Central memory CD8-positive, alpha-beta T cell (primary cell): ENCODE data around the gene DTNBP1.
A peak's percentile ranks its signal among the peaks of the same experiment; 100 is the strongest.

Experiments
- ATAC-seq: fragments of 150-1000 bp; cut with Tn5 transposase; replicated peaks from 2 replicates; pipeline ENCODE4 v1.10.0; 2022; ENCODE audit warnings: mild to moderate bottlenecking, moderate FRiP score, moderate number of reproducible peaks; ENCODE audit not compliant: poor library complexity, severe bottlenecking; ENCODE audit errors: extremely low read depth
- DNase-seq, 2 donors: peaks; one replicate each; pipeline ENCODE4 v3.0.0; 2021; ENCODE audit warnings: low spot score in 2 of 2
- H3K27ac Mint-ChIP-seq: one replicate; pipeline ENCODE4 v1.8.0; 2022; ENCODE audit warnings: low read depth, mild to moderate bottlenecking, moderate library complexity, mixed read lengths
- H3K27me3 Mint-ChIP-seq: one replicate; pipeline ENCODE4 v1.8.0; 2022; ENCODE audit warnings: mixed read lengths
- H3K36me3 Mint-ChIP-seq: one replicate; pipeline ENCODE4 v1.8.0; 2022; ENCODE audit warnings: mild to moderate bottlenecking, moderate library complexity, mixed read lengths; ENCODE audit not compliant: insufficient read depth
- H3K4me1 Mint-ChIP-seq: one replicate; pipeline ENCODE4 v1.8.0; 2022; ENCODE audit warnings: mixed read lengths
- H3K4me3 Mint-ChIP-seq: one replicate; pipeline ENCODE4 v1.8.0; 2022; ENCODE audit warnings: mild to moderate bottlenecking, moderate library complexity, mixed read lengths
- H3K9me3 Mint-ChIP-seq: one replicate; pipeline ENCODE4 v1.8.0; 2022; ENCODE audit warnings: mixed read lengths

The DTNBP1 gene

DNA sequence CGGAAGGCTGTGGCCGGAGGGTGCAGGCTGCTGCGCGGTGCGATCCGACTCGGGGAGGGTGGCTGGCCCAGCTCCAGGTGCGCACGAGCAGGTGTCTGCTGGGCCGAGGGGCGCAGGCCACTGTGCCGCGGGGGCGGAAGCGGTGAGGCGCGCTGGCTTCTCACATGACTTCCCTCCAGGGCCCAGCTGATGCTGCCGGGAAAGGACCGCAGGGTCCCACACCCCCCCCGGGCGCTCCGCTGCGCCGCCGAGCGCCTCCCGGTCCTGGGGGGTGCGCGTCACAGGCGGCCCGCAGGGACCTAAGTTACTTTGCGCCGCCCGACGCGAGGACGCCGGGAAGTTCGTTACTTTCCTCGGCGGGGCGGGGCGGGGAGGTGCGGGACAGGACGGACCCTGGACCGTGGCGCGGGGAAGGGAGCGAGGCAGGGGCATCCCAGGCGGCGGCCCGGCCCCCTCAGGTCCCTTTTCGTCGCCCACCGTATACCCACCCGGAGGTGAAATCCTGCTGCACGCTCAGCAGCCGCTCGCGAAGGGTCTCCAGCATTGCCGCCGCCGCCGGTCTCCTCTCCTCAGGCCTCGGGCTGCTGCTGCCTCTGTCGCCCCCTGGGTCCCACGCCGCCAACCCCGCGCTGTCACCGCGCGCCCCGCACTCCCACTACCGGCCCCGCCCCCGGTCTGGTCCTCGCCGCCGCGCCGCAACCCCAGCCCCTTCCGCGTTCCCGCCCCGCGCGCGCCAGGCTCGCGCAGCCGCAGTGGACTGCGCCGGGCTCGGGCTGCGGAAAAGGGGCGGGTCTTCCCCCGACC is at the start of gene DTNBP1:
Gene DTNBP1, minus strand, starts transcription at position 703 of the 804 bp plus-strand sequence. Its CDS starts 159 bp downstream, at position 544.
- ATAC-seq = peak; percentile 85
- peak within 1 kb of the TSS; percentile 75 for H3K27ac Mint-ChIP-seq
- H3K4me3 Mint-ChIP-seq = peak within 1 kb of the TSS; percentile 69
- H3K4me1 Mint-ChIP-seq = peaks cover 18% of the 10 kb centered on the region
- H3K36me3 Mint-ChIP-seq = peaks cover 9% of the 10 kb centered on the region
- DNase-seq = peak; percentile 66 to 68
- H3K27me3 Mint-ChIP-seq = no peaks in the 10 kb centered on the region
- no peaks in the 10 kb centered on the region for H3K9me3 Mint-ChIP-seq

DNA sequence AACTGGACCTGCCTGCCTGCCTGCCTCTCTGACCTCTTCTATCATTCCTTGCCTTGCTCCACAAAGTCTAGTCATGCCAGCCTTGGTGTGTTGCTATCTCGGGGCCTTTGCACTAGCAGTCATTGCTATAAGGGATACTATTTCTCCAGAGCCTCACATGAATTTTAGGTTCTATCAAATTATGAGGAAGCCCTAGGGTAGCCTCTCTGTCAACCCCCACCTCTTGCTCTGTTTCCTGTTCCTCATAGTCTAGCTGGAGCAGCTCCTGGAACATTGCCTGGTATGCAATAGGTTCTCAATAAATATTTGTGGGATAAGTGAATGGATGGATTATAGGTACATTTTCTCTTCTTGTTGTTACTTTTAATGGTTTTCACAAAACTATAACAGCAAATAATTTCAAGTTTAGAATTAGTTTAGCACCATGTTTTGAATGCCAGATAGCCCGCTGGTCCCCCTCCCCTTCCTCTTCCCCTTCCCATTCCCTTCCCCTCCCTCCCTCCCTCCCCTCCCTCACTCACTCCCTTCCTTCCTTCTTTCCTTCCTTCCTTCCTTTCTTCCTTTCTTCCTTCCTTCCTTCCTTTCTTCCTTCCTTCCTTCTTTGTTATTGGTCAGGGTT is 46.9 kb upstream of the DTNBP1 start:
- Mint-ChIP-seq H3K36me3 (no peaks in the 10 kb centered on the region), H3K9me3 (no peaks in the 10 kb centered on the region), H3K4me1 (no peaks in the 10 kb centered on the region), H3K27ac (no peak overlapping the region), H3K4me3 (no peak overlapping the region), H3K27me3 (peaks cover 22% of the 10 kb centered on the region)
- ATAC-seq = no peak
- DNase-seq = no peak

DNA sequence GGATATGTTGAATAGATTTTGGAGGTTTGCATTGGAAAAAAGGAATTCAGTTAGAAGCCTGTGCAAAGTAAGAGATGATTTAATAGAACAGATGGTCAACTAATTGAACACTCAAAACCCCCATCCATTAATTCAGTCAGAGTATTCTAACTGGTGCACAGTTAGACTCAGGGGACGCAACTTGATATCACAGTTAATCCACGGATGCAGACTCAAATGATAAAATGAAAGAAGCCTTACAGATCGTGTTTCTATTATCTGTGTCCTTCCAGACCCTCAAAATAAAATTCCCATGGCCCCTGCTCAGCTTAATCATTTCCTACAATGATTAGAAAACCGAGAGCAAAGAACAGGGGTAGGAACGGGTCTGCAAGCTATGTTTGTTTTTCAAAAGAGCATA is 45.4 kb upstream of the DTNBP1 start:
- peaks cover 27% of the 10 kb centered on the region for H3K27me3 Mint-ChIP-seq
- H3K9me3 Mint-ChIP-seq = no peaks in the 10 kb centered on the region
- no peak overlapping the region for H3K4me3 Mint-ChIP-seq
- no peaks in the 10 kb centered on the region for H3K36me3 Mint-ChIP-seq
- ATAC-seq (no peak), DNase-seq (no peak)
- H3K27ac Mint-ChIP-seq = no peak overlapping the region
- no peaks in the 10 kb centered on the region for H3K4me1 Mint-ChIP-seq

DNA sequence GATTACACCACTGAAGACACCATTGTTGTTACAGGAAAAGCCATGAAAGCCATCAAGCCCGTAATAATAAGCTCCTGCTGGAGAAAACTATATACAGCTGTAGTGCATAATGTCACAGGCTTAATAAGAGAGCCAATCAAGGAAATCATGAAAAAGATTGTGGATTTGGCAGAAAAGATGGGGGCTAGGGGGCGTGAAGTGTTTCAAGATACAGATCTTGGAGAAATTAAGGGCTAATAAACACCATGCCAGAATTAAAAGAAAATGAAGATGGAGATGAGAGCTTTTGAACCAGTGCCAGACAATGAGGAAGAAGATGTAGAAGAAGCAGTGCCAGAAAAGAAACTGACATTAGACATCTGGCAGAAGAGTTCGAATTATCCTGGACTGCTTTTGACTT is 43.2 kb upstream of the DTNBP1 start:
- H3K27ac Mint-ChIP-seq = no peak overlapping the region
- ATAC-seq = no peak
- H3K9me3 Mint-ChIP-seq = no peaks in the 10 kb centered on the region
- H3K36me3 Mint-ChIP-seq = no peaks in the 10 kb centered on the region
- no peak for DNase-seq
- H3K4me1 Mint-ChIP-seq = no peaks in the 10 kb centered on the region
- H3K4me3 Mint-ChIP-seq = no peak overlapping the region
- H3K27me3 Mint-ChIP-seq = peaks cover 27% of the 10 kb centered on the region

DNA sequence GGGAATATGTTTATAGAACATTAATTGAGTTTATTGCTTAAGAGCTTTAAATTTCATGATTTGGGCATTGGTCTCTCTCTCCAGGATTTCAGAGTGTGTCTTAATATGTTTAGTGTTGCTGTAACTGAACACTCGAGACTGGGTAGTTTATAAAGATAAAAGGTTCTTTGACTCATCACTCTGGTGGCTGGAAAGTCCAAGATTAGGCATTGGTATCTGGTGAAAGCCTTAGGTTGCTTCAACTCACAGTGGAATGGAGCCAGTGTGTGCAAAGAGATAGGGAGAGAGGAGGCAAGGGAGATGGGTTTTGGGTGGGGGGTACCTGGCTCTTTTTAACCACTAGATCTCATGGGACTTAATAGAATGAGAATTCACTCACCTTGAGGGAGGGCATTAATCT is 35.6 kb upstream of the DTNBP1 start:
- ATAC-seq (no peak), DNase-seq (no peak)
- no peak overlapping the region for H3K4me3 Mint-ChIP-seq
- H3K4me1 Mint-ChIP-seq = no peaks in the 10 kb centered on the region
- no peaks in the 10 kb centered on the region for H3K36me3 Mint-ChIP-seq
- H3K27ac Mint-ChIP-seq = no peak overlapping the region
- H3K27me3 Mint-ChIP-seq = no peaks in the 10 kb centered on the region
- no peaks in the 10 kb centered on the region for H3K9me3 Mint-ChIP-seq

DNA sequence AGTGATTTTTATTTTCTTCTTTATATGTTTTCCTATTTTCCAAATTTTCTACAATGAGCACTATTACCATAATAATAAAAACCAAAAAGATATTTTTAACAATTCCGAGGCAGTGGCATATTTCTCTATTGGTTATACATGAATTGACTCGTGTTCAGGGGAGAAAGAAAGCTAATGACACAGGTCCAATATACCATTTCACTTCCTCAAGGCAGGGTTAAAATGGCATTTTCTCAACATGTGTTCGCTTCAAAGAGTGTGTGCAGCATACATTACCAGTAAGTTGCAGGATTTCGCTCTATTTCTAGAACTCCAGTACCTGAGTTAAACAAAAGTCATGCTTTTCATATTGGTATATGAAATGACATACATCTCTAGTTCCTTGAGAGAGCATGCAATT is 35.1 kb upstream of the DTNBP1 start:
- Mint-ChIP-seq H3K27me3 (no peaks in the 10 kb centered on the region), H3K4me1 (no peaks in the 10 kb centered on the region), H3K27ac (no peak overlapping the region), H3K9me3 (no peaks in the 10 kb centered on the region), H3K36me3 (no peaks in the 10 kb centered on the region), H3K4me3 (no peak overlapping the region)
- ATAC-seq (no peak), DNase-seq (no peak)

GRCh38 chr6:15691250-15691869 is 28.5 kb upstream of the DTNBP1 start:
- peak overlapping the region; percentile 30 for H3K27ac Mint-ChIP-seq
- peaks cover 2% of the 10 kb centered on the region for H3K36me3 Mint-ChIP-seq
- ATAC-seq = peak; percentile 95
- DNase-seq = peak; percentile 51 to 72
- H3K9me3 Mint-ChIP-seq = no peaks in the 10 kb centered on the region
- H3K4me3 Mint-ChIP-seq = no peak overlapping the region
- H3K27me3 Mint-ChIP-seq = no peaks in the 10 kb centered on the region
- H3K4me1 Mint-ChIP-seq = peaks cover 7% of the 10 kb centered on the region

GRCh38 chr6:15690510-15690909 is 27.7 kb upstream of the DTNBP1 start:
- DNase-seq (no peak), ATAC-seq (no peak)
- Mint-ChIP-seq H3K9me3 (no peaks in the 10 kb centered on the region), H3K27ac (peak overlapping the region; percentile 30), H3K36me3 (peaks cover 5% of the 10 kb centered on the region), H3K27me3 (no peaks in the 10 kb centered on the region), H3K4me3 (no peak overlapping the region), H3K4me1 (peaks cover 7% of the 10 kb centered on the region)

DNA sequence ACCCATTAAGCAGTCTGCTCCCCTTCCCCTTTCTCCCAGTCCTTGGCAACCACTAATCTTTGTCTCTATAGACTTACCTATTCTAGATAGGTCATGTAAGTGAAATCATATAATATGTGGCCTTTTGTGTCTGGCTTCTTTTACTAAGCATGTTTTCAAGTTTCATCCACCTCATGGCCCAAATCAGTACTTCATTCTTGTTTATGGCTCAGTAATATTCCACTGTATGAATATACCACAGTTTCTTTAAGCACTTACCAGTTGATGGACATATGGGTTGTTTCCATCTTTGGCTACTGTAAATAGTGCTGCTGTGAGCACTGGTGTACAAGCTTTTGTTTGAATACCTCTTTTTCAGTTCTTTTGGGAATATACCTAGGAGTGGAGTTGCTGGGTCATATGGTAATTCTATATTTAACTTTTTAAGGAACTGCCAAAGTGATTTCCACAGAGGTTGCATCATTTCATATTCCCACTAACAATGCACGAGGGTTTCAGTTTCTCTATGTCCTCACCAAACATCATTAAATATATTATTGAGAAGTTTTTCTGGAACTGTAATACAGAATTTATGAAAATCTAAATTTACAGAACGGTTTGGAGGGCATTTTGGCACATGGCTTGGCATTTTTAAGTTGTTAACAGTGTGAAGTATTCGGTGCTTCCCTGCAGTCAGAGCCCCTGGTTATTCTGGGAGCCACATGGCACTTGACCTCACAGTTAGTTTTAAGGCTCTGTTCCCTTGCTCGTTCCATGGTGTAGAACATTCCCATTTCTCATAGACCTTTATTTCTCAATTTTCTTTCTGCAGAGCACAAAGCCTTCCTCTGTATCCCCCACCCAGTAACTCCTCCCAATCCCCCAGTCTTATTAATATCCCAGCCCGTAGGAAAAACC is 27.0 kb upstream of the DTNBP1 start:
- Mint-ChIP-seq H3K4me3 (no peak overlapping the region), H3K27me3 (no peaks in the 10 kb centered on the region), H3K36me3 (peaks cover 5% of the 10 kb centered on the region), H3K4me1 (peaks cover 7% of the 10 kb centered on the region), H3K27ac (no peak overlapping the region), H3K9me3 (no peaks in the 10 kb centered on the region)
- no peak for DNase-seq
- no peak for ATAC-seq

DNA sequence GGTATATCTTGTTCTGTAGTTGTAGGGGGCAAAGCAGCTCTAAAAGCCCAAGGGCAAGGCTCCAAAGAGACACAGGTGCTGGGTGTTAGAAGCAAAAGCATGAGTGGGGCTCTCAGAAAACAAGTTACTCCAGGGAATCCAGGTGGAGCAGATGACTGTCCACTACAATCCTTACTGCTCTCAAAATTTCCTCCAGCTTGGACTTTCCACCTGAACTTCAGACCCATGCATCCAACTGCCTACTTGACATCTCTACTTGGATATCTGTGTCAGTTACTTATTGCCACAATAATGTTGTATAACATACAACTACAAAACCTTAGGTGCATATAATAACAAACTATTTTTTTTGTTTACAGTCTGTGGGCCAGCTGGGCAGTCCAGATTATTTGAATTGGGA is 22.8 kb upstream of the DTNBP1 start:
- DNase-seq (no peak), ATAC-seq (no peak)
- Mint-ChIP-seq H3K27me3 (no peaks in the 10 kb centered on the region), H3K4me3 (no peak overlapping the region), H3K27ac (no peak overlapping the region), H3K9me3 (no peaks in the 10 kb centered on the region), H3K36me3 (peaks cover 5% of the 10 kb centered on the region), H3K4me1 (no peaks in the 10 kb centered on the region)

- no peaks in the 10 kb centered on the region for H3K4me1 Mint-ChIP-seq
- no peak for ATAC-seq
- H3K27ac Mint-ChIP-seq = no peak overlapping the region
- H3K36me3 Mint-ChIP-seq = peaks cover 3% of the 10 kb centered on the region
- no peaks in the 10 kb centered on the region for H3K9me3 Mint-ChIP-seq
- no peaks in the 10 kb centered on the region for H3K27me3 Mint-ChIP-seq
- no peak overlapping the region for H3K4me3 Mint-ChIP-seq
- DNase-seq = no peak
Measured at GRCh38 chr6:15682965-15683822, 20.4 kb upstream of the DTNBP1 start.
